MM.1S (cell line): ENCODE data around the gene SLC35F1.

Source experiments
- DNase-seq: peaks from one replicate; pipeline ENCODE4 v3.0.0-alpha.2; 2015
- H2AFZ ChIP-seq: fragments of 300-600 bp; sonication (generic); 2 replicates; pipeline ENCODE4 v1.6.0; 2016; ENCODE audit warnings: antibody characterized with exemption, low read length
- H3F3A ChIP-seq: fragments of 300-600 bp; sonication (generic); 2 replicates; pipeline ENCODE4 v1.6.1; 2016; ENCODE audit warnings: mild to moderate bottlenecking, antibody characterized with exemption, low read length, moderate library complexity, mixed read lengths; ENCODE audit not compliant: insufficient read depth
- H3K27ac ChIP-seq: fragments of 300-600 bp; sonication (generic); 2 replicates; pipeline ENCODE4 v1.5.1; 2016; ENCODE audit warnings: mild to moderate bottlenecking, low read length
- H3K27me3 ChIP-seq: fragments of 300-600 bp; sonication (generic); replicated peaks from 2 replicates; pipeline ENCODE4 v1.6.0; 2016; ENCODE audit warnings: low read length; ENCODE audit not compliant: insufficient read depth
- H3K36me3 ChIP-seq: fragments of 300-600 bp; sonication (generic); replicated peaks from 2 replicates; pipeline ENCODE4 v1.6.1; 2016; ENCODE audit warnings: mild to moderate bottlenecking, low read length, mixed read lengths; ENCODE audit not compliant: insufficient read depth
- H3K4me1 ChIP-seq: fragments of 300-600 bp; sonication (generic); 2 replicates; pipeline ENCODE4 v1.6.1; 2016; ENCODE audit warnings: low read length, mixed read lengths
- H3K4me2 ChIP-seq: fragments of 300-600 bp; sonication (generic); 2 replicates; pipeline ENCODE4 v1.6.0; 2016; ENCODE audit warnings: low read depth, low read length
- H3K4me3 ChIP-seq: fragments of 300-600 bp; sonication (generic); 2 replicates; pipeline ENCODE4 v1.5.1; 2016; ENCODE audit warnings: low read length, mixed read lengths
- H3K79me2 ChIP-seq: fragments of 300-600 bp; sonication (generic); 2 replicates; pipeline ENCODE4 v1.6.1; 2016; ENCODE audit warnings: mixed run types, low read length, mixed read lengths
- H3K9ac ChIP-seq: fragments of 300-600 bp; sonication (generic); 2 replicates; pipeline ENCODE4 v1.6.1; 2016; ENCODE audit warnings: low read length, mixed read lengths
- H3K9me2 ChIP-seq: fragments of 300-600 bp; sonication (generic); replicated peaks from 2 replicates; pipeline ENCODE4 v1.6.1; 2016; ENCODE audit warnings: mild to moderate bottlenecking, low read length, mixed read lengths; ENCODE audit not compliant: insufficient read depth
- H3K9me3 ChIP-seq: fragments of 300-600 bp; sonication (generic); replicated peaks from 2 replicates; pipeline ENCODE4 v1.6.1; 2016; ENCODE audit warnings: mild to moderate bottlenecking, low read length, mixed read lengths; ENCODE audit not compliant: insufficient read depth
- H4K20me1 ChIP-seq: fragments of 300-600 bp; sonication (generic); 2 replicates; pipeline ENCODE4 v1.6.1; 2016; ENCODE audit warnings: mild to moderate bottlenecking, low read length, moderate library complexity, mixed read lengths; ENCODE audit not compliant: insufficient read depth
- EZH2 ChIP-seq: fragments of 300-600 bp; sonication (generic); optimal IDR thresholded peaks from 2 replicates; pipeline ENCODE3; 2017; ENCODE audit warnings: low read depth, mild to moderate bottlenecking, antibody characterized with exemption, low read length, mixed read lengths
- EZH2phosphoT487 ChIP-seq: fragments of 300-600 bp; sonication (generic); IDR thresholded peaks from 2 replicates; pipeline ENCODE4 v1.6.1; 2018; ENCODE audit warnings: antibody characterized with exemption, low read length
- TF ChIP-seq, protein P1 (sequence below): fragments of 300-600 bp; sonication (generic); IDR thresholded peaks from 2 replicates; pipeline ENCODE4 v1.5.1; 2016; ENCODE audit warnings: antibody characterized with exemption, low read length, mixed read lengths

The SLC35F1 gene

GRCh38 chr6:117917176-117917575 lies 10.1 kb downstream of the SLC35F1 start:
- no peak overlapping the region for H3K27ac ChIP-seq
- no peak overlapping the region for H3K4me2 ChIP-seq
- no peak for DNase-seq
- no peaks in the 10 kb centered on the region for H3K27me3 ChIP-seq
- H3K9ac ChIP-seq, result no peak overlapping the region
- H3K4me3 ChIP-seq, result no peak overlapping the region
- no peaks in the 10 kb centered on the region for H3F3A ChIP-seq
- no peak overlapping the region for H2AFZ ChIP-seq
- TF ChIP-seq, protein P1, sequence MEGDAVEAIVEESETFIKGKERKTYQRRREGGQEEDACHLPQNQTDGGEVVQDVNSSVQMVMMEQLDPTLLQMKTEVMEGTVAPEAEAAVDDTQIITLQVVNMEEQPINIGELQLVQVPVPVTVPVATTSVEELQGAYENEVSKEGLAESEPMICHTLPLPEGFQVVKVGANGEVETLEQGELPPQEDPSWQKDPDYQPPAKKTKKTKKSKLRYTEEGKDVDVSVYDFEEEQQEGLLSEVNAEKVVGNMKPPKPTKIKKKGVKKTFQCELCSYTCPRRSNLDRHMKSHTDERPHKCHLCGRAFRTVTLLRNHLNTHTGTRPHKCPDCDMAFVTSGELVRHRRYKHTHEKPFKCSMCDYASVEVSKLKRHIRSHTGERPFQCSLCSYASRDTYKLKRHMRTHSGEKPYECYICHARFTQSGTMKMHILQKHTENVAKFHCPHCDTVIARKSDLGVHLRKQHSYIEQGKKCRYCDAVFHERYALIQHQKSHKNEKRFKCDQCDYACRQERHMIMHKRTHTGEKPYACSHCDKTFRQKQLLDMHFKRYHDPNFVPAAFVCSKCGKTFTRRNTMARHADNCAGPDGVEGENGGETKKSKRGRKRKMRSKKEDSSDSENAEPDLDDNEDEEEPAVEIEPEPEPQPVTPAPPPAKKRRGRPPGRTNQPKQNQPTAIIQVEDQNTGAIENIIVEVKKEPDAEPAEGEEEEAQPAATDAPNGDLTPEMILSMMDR, result no peak
- TF ChIP-seq EZH2phosphoT487, result no peak
- 0 out of 2 replicates have a peak, but pooled peaks cover 7% of the 10 kb centered on the region for H3K4me1 ChIP-seq
- H3K36me3 ChIP-seq, result no peaks in the 10 kb centered on the region
- H3K79me2 ChIP-seq, result no peaks in the 10 kb centered on the region
- no peaks in the 10 kb centered on the region for H3K9me2 ChIP-seq
- no peaks in the 10 kb centered on the region for H3K9me3 ChIP-seq
- no peaks in the 10 kb centered on the region for H4K20me1 ChIP-seq

GRCh38 chr6:117918454-117918853 lies 11.4 kb downstream of the SLC35F1 start:
- no peak for TF ChIP-seq EZH2
- TF ChIP-seq, protein P1, result no peak
- no peak for TF ChIP-seq EZH2phosphoT487
- Histone ChIP-seq H3K4me2 (no peak overlapping the region), H3K9ac (no peak overlapping the region), H3K36me3 (no peaks in the 10 kb centered on the region), H3F3A (no peaks in the 10 kb centered on the region), H3K4me1 (0 out of 2 replicates have a peak, but pooled peaks cover 7% of the 10 kb centered on the region), H3K27me3 (no peaks in the 10 kb centered on the region), H3K9me2 (no peaks in the 10 kb centered on the region), H3K27ac (no peak overlapping the region), H3K79me2 (no peaks in the 10 kb centered on the region), H2AFZ (no peak overlapping the region), H4K20me1 (no peaks in the 10 kb centered on the region), H3K9me3 (no peaks in the 10 kb centered on the region), H3K4me3 (no peak overlapping the region)
- no peak for DNase-seq

DNA sequence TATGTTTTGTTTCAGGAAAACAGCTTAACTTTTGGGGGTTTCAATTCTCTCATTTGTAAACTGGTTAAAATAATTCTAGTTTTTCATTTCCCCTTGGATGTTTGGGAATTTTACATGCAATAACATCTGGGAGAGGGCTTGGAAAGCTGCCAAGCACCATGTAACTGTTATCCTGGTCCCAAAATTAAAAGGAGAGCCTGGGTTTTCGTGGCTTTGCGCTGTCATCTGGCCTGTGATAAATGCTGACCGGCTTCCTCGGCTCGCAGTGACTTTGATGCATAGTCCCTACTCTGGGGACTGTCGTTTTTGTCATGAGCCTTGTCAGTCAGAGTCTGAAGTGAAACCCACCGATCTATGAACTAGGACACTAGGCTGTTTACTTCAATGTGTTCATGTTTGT lies 12.2 kb downstream of the SLC35F1 start:
- Histone ChIP-seq H4K20me1 (no peaks in the 10 kb centered on the region), H3K36me3 (no peaks in the 10 kb centered on the region), H3K4me3 (no peak overlapping the region), H3K27me3 (no peaks in the 10 kb centered on the region), H3K9me3 (no peaks in the 10 kb centered on the region), H3K9me2 (no peaks in the 10 kb centered on the region), H3F3A (no peaks in the 10 kb centered on the region), H3K27ac (no peak overlapping the region), H3K4me1 (0 out of 2 replicates have a peak, but pooled peaks cover 7% of the 10 kb centered on the region), H3K4me2 (no peak overlapping the region), H3K9ac (no peak overlapping the region), H2AFZ (no peak overlapping the region), H3K79me2 (no peaks in the 10 kb centered on the region)
- DNase-seq, result no peak
- TF ChIP-seq, protein P1, result no peak
- TF ChIP-seq EZH2 (no peak), EZH2phosphoT487 (no peak)
